Gastroesophageal sphincter (tissue), 3 donors: Measurements from ENCODE around the gene SH3RF3.

ENCODE experiments used
- EP300 ChIP-seq: sonication (generic); formaldehyde crosslinking; IDR thresholded peaks from one replicate; pipeline ENCODE4 v1.6.1; 2017; ENCODE audit warnings: antibody characterized with exemption, mild to moderate bottlenecking
- POLR2A ChIP-seq, 2 donors: fragments of 450-650 bp; IDR thresholded peaks; one replicate each; pipeline ENCODE4 v1.6.1; 2017; ENCODE audit warnings: antibody characterized with exemption in 2 of 2, mild to moderate bottlenecking in 2 of 2, moderate library complexity in 1 of 2
- POLR2AphosphoS5 ChIP-seq: sonication (generic); formaldehyde crosslinking; IDR thresholded peaks from one replicate; pipeline ENCODE4 v1.6.1; 2017; ENCODE audit warnings: antibody characterized with exemption
- TF ChIP-seq, protein P1 (sequence below), 4 experiments: fragments of 200-600 bp in 2 of 4; fragments of 450-650 bp in 2 of 4; sonication (generic) in 1 of 4; IDR thresholded peaks; one replicate each; pipeline ENCODE4 v1.5.1; 2017 to 2019; ENCODE audit warnings: antibody characterized with exemption in 4 of 4, mild to moderate bottlenecking in 2 of 4, moderate library complexity in 2 of 4

DNA sequence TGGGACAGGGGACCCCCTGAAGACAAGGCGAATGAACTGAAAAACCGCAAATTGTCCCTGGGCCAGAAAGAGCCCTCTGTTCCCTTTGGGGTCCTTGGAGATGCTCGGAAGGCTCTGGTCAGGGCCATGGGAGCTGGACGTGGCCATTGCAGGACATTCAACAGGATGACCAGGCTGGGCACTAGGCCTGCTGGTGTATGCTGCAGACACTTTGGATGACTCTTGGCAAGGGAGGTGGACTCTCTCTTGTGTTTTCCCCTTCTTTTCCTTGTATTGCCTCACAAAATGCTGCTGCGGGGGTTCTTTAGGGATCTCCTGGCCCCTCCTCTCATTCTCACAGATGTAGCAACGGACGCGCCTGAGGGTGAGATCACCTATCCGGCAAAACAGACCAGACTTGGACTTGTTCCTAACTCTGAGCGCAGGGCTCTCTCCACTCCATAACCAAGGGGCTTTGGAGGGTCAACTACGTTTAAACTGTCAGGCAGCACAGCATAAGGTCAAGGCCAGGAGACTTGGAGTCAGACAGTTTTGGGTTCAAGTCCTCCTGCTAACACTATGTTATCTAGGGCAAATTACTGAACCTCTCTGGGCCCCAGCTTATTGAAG, 41.8 kb upstream of the SH3RF3 start:
- TF ChIP-seq, protein P1, sequence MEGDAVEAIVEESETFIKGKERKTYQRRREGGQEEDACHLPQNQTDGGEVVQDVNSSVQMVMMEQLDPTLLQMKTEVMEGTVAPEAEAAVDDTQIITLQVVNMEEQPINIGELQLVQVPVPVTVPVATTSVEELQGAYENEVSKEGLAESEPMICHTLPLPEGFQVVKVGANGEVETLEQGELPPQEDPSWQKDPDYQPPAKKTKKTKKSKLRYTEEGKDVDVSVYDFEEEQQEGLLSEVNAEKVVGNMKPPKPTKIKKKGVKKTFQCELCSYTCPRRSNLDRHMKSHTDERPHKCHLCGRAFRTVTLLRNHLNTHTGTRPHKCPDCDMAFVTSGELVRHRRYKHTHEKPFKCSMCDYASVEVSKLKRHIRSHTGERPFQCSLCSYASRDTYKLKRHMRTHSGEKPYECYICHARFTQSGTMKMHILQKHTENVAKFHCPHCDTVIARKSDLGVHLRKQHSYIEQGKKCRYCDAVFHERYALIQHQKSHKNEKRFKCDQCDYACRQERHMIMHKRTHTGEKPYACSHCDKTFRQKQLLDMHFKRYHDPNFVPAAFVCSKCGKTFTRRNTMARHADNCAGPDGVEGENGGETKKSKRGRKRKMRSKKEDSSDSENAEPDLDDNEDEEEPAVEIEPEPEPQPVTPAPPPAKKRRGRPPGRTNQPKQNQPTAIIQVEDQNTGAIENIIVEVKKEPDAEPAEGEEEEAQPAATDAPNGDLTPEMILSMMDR (IDR thresholded peaks at IDR 0.05), result no peak
- TF ChIP-seq POLR2AphosphoS5 (no peak), POLR2A (IDR thresholded peaks at IDR 0.05) (no peak), EP300 (no peak)
